ENCODE data around the gene TBC1D21.
"Not testable (repeated sequence)": the region's sequence is repeated elsewhere in the genome, so short reads cannot be mapped to it uniquely, and the experiment has no call there.

The TBC1D21 gene

GRCh38 chr15:73931441-73931840, 58.1 kb downstream of the TBC1D21 start:
- DNase-seq, result no peak

- no peak for DNase-seq
These were observed 59.2 kb downstream of the TBC1D21 start for GRCh38 chr15:73932381-73933191.

GRCh38 chr15:73934281-73934680, 60.9 kb downstream of the TBC1D21 start:
- DNase-seq, result no peak

DNA sequence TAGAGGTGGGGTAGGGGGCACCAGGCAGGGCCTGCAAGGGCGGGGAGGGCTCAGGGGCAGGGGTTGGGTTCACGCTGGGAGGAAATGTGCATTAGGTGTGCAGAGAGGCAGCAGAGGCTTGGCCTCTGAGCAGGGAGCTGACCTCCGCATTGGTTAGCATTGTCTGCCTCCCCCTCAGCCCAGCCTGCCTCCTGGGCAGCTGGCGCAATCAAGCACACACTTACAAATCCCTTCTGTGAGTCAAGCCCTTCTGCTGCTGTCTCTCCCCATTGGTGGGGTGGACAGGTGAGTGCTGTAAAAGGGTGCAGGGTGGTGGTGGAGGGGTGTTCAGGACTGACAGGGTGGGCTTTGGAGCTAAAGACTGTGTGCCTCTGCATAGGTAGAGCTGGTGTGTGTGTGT, 62.2 kb downstream of the TBC1D21 start:
- DNase-seq, result no peak

DNA sequence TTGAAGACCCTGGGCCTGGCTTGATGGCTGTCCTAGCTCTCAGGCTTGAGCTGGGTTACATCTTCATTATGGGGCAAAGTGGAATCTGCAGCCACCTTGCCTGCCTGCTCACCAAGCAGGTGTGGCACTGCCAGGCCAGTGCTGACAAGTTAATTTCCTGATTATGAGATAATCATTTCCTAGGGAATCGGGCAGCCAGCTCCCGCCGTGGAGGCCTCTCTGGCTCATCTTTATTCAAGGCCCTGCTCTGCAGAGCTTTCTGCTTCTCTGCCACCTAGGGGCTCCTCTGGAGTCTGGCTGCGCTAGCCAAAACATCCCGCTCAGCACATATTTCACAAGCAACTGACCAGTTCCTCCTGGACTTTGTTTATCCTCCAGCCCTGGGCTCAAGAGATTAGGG, 62.8 kb downstream of the TBC1D21 start:
- no peak for DNase-seq

DNA sequence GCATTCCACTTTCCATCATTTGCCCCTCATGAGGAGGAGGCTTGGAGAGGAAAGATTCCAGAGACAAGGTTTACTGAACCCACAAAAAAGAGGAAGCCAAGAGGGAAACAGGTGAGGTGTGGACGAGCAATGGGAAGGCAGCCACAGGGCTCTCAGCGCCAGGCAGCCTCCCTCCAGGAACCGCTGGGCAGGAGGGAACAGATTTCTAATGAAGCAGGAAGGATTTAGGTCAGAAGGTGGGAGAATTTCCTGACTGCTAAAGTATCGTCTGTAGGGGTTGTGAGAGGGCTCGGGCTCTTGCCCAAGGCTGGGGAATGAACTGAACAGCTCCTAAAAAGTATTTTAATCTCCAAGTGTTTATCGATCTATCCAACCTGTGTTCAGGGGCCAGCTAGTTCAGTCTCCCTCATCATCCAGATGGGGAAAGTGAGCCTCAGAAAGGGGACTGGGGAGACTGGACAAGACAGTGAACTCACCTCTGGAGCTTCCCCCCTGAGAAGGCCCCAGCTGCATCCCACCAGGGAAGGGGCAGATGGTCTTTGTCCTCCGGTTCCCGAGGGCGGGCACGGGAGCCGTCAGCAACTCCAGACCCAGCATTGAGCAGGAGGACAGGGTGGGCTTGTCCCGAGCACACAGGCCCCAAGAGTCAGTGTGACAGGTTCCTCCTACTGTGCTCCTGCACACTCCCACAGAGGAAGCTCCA, 63.4 kb downstream of the TBC1D21 start:
- no peak for DNase-seq

DNA sequence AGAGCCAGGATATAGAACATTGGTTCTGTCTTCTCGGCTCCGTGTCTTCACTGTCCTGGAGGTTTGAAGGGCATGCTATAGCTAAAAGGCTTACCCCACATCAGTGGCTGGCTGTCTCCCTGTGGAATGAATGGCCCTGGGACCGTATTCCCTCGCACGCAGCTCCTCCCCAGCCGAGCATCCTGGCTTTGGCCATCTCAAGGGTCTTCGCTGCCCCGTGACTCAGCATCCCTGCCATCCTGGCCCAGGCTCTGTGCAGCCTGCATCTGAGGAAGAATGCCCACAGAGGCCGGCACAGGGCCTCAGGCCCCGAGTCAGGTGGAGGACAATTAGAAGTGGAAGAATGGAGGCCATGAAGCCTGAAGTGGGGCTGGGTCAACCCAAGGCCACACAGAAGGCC, 63.9 kb downstream of the TBC1D21 start:
- DNase-seq, result no peak

DNA sequence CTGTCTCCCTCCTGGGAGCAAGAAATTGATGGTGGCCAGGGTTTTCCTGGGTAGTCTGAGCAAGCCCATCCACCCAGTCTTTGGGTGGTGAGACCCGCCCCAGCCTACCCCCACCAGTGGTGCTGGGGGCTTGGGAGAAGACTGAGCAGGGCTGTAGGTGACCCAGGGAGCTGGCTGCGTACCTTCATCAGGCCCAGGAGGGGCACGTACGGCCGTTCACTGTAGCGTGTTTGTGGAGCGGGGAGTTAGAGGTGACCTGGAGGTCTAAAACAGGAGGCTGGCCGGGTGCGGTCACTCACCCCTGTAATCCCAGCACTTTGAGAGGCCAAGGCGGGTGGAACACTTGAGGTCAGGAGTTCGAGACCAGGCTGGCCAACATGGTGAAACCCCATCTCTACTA, 64.4 kb downstream of the TBC1D21 start:
- DNase-seq, result no peak

DNA sequence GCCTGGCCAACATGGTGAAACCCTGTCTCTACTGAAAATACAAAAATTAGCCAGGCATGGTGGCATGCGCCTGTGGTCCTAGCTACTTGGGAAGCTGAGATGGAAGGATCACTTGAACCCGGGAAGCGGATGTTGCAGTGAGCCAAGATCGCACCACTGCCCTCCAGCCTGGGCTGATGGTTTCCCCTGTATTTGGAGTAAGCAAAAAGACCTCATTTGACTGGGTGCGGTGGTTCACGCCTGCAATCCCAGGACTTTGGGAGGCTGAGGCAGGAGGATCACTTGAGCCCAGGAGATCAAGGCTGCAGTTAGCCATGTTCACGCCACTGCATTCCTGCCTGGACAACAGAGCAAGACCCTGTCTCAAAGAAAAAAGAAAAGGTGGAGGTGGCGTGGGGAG, 65.2 kb downstream of the TBC1D21 start:
- DNase-seq, result not testable (repeated sequence)

Data from NCI-H446 treated with DMSO at 0.1 percent for 48 hours (cell line).